Measurements from ENCODE around the gene PRKAG2.
A peak's percentile ranks its signal among the peaks of the same experiment; 100 is the strongest.
"Not testable (repeated sequence)": the region's sequence is repeated elsewhere in the genome, so short reads cannot be mapped to it uniquely, and the experiment has no call there.

PRKAG2 gene

DNA sequence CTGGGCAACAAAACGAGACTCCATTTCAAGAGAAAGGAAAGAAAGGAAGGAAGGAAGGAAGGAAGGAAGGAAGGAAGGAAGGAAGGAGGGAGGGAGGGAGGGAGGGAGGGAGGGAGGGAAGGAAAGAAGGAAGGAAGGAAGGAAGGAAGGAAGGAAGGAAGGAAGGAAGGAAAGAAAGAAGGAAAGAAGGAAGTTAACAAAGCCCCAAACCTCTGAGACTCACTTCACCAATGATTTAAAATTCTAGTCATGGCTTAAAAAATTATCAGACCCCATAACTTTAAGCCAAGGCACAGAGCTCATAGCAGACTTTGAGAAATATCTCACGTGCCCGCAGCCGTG is 94.7 kb downstream of the PRKAG2 start:
- DNase-seq = not testable (repeated sequence)

DNA sequence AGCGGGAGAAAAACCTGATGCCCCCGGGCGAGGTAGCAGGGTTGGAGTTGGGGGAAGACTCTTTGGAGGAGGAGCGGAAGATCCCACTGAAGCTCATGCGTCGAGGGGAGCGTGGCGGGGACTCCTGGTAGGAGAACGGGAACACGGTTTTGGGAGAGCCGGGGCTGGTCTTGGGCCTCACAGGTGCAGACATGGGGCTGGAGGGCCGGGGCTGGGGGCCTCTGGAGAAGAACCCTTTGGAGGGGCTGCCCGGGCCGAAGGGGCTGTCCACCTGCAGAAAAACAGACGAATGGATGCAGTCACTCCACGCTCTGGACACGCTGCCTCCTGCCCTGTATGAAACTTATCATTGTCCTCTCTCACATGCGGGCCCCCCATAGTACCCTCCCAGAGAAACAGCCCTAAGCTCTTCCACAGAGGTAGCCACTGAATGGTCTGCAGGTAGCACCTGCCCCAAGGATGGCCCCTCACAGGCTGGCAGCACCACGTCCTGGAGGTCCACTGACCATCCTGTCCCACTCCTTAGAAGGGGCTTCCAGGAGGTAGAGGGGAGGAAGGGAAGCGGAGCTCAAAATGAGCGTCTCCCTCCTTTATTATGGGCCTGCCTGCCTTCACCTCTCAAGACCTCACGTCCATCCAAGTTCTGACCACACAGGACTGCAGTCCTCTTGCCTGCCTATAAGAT is 95.6 kb downstream of the PRKAG2 start:
- no peak for DNase-seq

GRCh38 chr7:151780631-151781030 is 96.3 kb downstream of the PRKAG2 start:
- DNase-seq = no peak

GRCh38 chr7:151779678-151780077 is 97.2 kb downstream of the PRKAG2 start:
- no peak for DNase-seq

DNA sequence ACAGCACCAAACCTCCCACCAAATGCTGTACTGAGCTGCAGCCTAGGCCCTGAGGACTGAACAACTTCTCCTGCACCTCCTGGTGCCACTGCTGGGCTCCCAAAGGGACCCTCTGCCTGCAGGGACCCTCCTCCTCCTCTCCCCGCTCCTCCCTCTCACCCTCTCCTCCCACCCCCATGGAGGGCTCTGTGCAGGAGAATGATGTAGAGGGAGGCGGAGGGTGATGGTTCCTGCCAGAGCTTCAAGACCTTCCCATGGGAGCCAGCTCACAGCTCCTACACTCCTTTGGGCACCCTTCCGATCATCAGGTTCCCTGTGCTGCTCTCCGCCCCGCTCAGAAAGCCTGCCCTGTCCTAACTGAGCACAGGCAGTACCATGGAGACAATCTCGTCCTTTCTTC is 97.7 kb downstream of the PRKAG2 start:
- DNase-seq = no peak

GRCh38 chr7:151777908-151778670 is 98.8 kb downstream of the PRKAG2 start:
- no peak for DNase-seq

- DNase-seq = no peak
Measured at GRCh38 chr7:151777495-151777880, 99.4 kb downstream of the PRKAG2 start.

DNA sequence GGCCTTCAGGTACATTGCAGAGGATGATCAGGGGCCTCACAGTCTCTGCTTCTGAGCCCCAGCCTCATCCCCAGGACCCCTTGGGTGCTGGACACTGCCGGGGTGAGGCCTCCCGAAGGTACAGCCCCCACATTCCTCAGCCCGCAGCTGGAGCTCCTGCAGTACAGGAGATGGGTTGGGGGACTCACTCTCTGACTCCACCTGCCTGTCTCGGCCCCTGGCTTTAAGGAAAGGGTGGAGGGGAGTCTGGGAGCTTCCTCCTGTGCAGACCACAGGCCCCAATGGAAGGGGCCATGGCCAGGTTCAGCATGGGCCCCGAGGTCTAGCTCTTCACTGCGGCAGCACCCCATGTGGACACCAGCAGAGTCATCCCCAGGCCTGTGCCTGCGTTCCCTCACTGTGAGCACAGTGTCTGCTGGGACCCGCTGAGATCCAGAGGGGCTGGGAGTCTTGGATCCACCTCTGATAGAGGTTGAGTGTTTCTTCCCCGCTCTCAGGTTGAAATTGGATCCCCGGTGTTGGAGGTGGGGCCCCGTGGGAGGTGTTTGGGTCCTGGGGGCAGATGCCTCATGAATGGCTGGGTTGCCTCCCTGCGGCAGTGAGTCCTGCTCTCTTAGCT is 99.9 kb downstream of the PRKAG2 start:
- no peak for DNase-seq

GRCh38 chr7:151776446-151776845 is 100.5 kb downstream of the PRKAG2 start:
- no peak for DNase-seq

- no peak for DNase-seq
Measured at GRCh38 chr7:151775547-151776443, 101.1 kb downstream of the PRKAG2 start.

DNA sequence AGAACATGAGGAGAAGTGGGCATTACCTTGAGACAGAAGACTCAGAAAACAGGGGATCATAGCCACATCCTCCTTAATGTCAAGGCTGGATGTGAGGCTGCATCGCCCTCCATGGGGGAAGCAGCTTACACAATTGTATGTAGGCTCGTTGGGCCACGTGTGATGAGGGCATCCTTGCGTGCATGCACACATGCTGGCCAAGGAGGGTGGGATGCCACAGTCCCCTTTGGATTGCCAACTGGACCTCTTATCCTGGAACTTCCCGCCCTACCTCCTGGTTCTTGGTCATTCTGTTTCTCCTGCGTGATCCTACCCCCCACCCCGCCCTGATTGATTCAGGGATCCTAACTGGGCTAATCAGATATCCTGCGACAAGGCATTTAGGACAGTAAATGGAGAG is 102.0 kb downstream of the PRKAG2 start:
- no peak for DNase-seq

DNA sequence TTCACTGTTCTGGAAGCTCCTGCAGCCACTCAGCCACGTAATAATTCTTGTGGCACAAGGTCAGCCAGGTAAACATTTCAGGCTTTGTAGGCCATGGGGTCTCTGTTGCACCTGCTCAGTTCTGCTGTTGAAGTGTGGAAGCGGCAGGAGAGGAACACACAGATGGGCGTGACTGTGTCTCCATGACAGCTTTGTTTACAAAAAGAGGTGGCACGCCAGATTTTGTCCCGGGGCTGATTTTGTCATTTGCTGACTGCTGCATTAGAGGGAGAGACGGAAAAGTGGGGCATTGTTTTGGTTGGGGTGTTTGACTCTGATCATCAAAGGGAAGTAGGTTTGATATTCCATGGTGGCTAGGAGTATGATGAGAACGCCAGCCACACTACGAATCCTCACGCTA is 103.1 kb downstream of the PRKAG2 start:
- DNase-seq = no peak

- no peak for DNase-seq
Measured at GRCh38 chr7:151770232-151770631, 106.7 kb downstream of the PRKAG2 start.

- peak; percentile 43 for DNase-seq
Measured at GRCh38 chr7:151769188-151769821, 107.6 kb downstream of the PRKAG2 start.

GRCh38 chr7:151768805-151769187 is 108.1 kb downstream of the PRKAG2 start:
- no peak for DNase-seq

DNA sequence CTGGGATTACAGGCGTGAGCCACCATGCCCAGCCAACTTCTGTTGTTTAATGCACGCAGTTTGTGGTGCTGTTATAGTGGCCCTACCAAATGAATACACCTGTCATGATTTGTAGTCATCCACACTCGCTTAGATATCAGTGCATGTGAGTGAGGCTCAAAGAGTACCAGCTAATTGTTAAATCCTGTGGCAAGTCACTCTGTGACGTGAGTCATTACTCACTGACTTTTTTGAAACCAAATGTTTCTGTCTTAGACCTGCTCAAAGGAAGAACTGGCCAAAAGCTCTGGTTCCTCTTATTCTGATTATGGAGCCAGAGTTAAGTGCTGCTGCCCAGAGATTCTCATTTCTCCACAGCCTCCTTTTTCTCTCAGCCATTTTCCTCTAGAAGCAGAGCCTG is 109.4 kb downstream of the PRKAG2 start:
- DNase-seq = no peak

DNA sequence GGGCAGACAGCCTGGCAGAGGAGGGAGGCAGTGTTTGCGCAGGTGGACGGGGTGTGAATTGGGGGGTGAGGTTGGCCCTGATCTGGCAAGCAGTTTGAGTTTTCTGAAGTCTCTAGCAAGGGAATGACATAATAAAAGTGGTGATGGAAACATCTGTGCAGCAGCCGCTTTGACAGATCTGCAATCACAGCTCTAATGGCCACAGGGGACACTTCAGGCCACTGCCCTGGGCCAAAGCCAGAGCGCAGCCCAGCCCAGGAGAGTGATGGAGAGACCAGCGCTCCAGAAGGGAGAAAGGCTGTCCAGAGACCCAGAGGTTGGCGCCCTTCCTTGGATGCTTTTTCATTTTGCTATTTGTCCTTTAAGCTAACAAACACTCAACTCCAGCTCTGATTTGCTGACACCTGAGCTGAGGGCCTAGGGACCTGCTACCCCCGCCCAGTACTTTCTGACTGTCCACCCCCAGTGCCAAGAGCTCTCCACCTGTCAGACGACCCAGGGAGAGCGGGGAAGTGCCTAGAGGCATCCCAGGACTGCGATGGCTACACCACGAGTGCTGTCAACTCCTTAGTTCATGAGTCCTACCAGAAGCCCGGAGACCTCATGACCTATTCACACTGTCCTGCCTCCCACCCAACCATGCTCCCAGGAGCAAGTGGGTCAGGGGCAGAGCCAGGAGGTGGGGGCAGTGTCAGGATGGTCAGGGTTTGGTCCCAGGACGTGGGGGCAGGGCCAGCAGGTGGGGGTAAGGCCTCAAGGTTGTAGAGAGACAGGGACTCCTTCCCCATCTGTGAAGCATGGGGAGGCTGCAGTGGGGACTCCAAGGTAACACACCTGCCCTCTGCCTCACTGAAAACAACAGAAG is 112.6 kb downstream of the PRKAG2 start:
- no peak for DNase-seq

DNA sequence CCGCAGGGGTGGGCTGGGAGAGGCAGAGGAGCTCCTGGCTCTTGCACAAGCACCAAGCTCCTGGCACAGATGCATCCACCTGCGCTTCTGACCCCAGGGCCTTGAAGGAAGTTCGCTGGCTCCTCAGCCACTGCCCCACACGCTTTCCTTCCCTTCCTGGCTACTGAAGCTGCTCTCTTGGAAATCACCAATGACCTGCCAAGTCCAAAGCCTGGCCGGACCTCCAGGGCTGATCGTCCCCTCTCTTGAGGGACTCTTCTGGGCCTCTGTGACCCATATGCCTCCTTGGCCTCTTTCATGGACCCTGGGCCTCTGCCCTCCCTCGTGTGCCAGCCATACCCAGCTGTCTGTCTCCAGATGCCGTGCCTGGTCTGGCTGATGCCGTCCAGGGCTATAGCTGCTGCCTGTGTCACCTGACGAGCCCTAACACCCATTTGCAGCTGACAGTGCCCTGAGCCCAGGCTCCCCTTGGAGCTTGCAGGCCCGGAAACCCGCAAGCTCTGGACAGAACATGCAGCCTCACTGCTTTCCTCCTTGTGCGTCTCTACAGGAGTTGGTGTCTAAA is 113.4 kb downstream of the PRKAG2 start:
- no peak for DNase-seq

DNA sequence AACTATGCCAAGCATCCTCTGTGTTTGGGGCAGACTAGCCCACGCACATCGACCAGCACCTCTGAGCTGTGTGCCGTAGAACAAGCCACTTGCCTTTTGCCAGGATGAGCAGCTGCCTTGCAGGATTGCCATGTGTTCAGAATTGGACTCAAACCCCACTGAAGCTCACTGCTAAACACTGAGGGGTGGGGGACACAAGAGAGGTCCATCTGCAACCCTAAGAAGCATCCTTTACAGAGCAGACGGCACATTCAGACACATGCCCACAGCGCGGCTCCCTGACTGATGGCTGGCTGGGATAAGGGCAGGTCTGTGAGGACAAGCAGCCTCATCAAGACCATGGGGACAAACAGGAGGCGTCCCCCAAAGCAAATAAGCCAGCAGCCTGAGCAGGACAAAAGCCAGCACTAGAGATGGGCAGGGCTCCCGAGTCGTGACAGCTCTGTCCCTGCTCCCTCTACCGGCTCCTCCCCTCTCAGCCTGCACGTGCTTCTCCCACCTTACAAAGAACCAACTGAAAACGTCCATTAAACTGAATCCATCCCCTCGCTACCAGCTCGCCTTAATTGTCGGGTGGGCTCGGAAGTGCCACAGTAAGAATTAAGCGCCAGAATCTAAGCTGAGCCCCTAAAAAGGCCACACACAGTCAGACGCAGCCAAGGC is 114.2 kb downstream of the PRKAG2 start:
- DNase-seq = no peak

GRCh38 chr7:151761957-151762356 is 115.0 kb downstream of the PRKAG2 start:
- no peak for DNase-seq

- no peak for DNase-seq
Measured at GRCh38 chr7:151761231-151761630, 115.7 kb downstream of the PRKAG2 start.
